K562 (cell line): ENCODE data around the gene ASCC1. TPM values are rescaled to one million over a fixed set of nuclear protein-coding genes. Genes with fewer than 3 reads are reported as not detected.

Source experiments
- CEBPG ChIP-seq, 3 experiments: fragments of 200-800 bp in 1 of 3; sonication (Bioruptor generic) in 1 of 3; sonication (generic) in 1 of 3; formaldehyde crosslinking in 1 of 3; IDR thresholded peaks in 2 of 3; conservative IDR thresholded peaks in 1 of 3; 2 replicates each; pipeline versions ENCODE4 v1.6.1 to v1.8.0; 2016 to 2022; ENCODE audit warnings: missing compliant biosample characterization in 2 of 3, missing genetic modification characterization in 2 of 3, mild to moderate bottlenecking in 1 of 3, missing genetic modification reagents in 1 of 3
- E2F5 ChIP-seq: sonication (generic); formaldehyde crosslinking; IDR thresholded peaks from 2 replicates; pipeline ENCODE4 v1.8.0; 2022; ENCODE audit warnings: mild to moderate bottlenecking, missing genetic modification reagents
- GATA2 ChIP-seq: sonication (generic); formaldehyde crosslinking; IDR thresholded peaks from 2 replicates; pipeline ENCODE4 v1.4.0; 2020; ENCODE audit warnings: mild to moderate bottlenecking, missing genetic modification reagents
- HDAC1 ChIP-seq, 2 experiments: fragments of 450-650 bp; IDR thresholded peaks; 2 replicates each; pipeline ENCODE4 v1.6.1; 2016 to 2017; ENCODE audit warnings: inconsistent platforms in 1 of 2, mild to moderate bottlenecking in 1 of 2, moderate library complexity in 1 of 2
- HLTF ChIP-seq: fragments of 450-650 bp; IDR thresholded peaks from 2 replicates; pipeline ENCODE4 v1.6.1; 2016
- KDM5B ChIP-seq: fragments of 200-600 bp; sonication (generic); IDR thresholded peaks from 2 replicates; pipeline ENCODE4 v1.6.1; 2012; ENCODE audit warnings: low read depth, mild to moderate bottlenecking, moderate library complexity, low read length, control low read depth, inconsistent platforms; ENCODE audit not compliant: insufficient replicate concordance
- PURB ChIP-seq: sonication (generic); formaldehyde crosslinking; IDR thresholded peaks from 2 replicates; pipeline ENCODE4 v1.9.0; 2021; ENCODE audit warnings: low read depth, mild to moderate bottlenecking, missing genetic modification reagents
- TRIM24 ChIP-seq, 2 experiments: fragments of 450-650 bp; IDR thresholded peaks; 2 replicates each; pipeline ENCODE4 v1.6.1; 2016
- TRIM28 ChIP-seq: fragments of 450-650 bp; IDR thresholded peaks from 2 replicates; pipeline ENCODE4 v1.6.1; 2017
- ZBED1 ChIP-seq: IDR thresholded peaks from 2 replicates; pipeline ENCODE4 v1.6.1; 2014
- ZNF253 ChIP-seq: fragments of 250-450 bp; sonication (Bioruptor Pico); conservative IDR thresholded peaks from 2 replicates; pipeline ENCODE4 v1.6.1; 2021; ENCODE audit warnings: mild to moderate bottlenecking
- ZNF316 ChIP-seq: fragments of 450-650 bp; IDR thresholded peaks from 2 replicates; pipeline ENCODE4 v1.6.1; 2016
- ZNF436 ChIP-seq: fragments of 250-450, 450-650 bp; sonication (Bioruptor Pico); formaldehyde crosslinking; IDR thresholded peaks from 2 replicates; pipeline ENCODE4 v1.7.0; 2020; ENCODE audit warnings: mild to moderate bottlenecking
- polyA plus RNA-seq, 8 experiments: library from polyadenylated mRNA; depleted of rRNA in 4 of 8; stranded (reverse) in 5 of 8; unstranded in 3 of 8; fragments of >200 nt; fragmentation: Nextera tagmentation in 2 of 8; fragmentation: Illumina TruSeq in 1 of 8; extraction: Ambion mirVana in 2 of 8; extraction: Trizol in 1 of 8; gene quantifications; 2 replicates each; pipeline versions ENCODE4 v1.2.1 to v1.2.3, GENCODE V29; 2011 to 2014; ENCODE audit warnings: inconsistent platforms in 1 of 8, missing spikeins in 1 of 8
- total RNA-seq, 7 experiments: library from RNA; depleted of rRNA in 6 of 7; stranded (reverse); fragments of >200 nt in 6 of 7; fragmentation: Illumina TruSeq in 2 of 7; extraction: Trizol in 2 of 7; gene quantifications; 2 replicates each; pipeline versions ENCODE4 v1.2.1 to v1.2.3, GENCODE V29; 2011 to 2021; ENCODE audit warnings: low replicate concordance in 1 of 7
- TF ChIP-seq, protein P1 (sequence below): fragments of 450-650 bp; formaldehyde crosslinking; IDR thresholded peaks from 2 replicates; pipeline ENCODE4 v1.4.0; 2020; ENCODE audit warnings: mild to moderate bottlenecking, moderate library complexity
- TF ChIP-seq, protein P2 (sequence below), 2 experiments: fragments of 150-350 bp in 1 of 2; IDR thresholded peaks; 2 replicates each; pipeline ENCODE4 v1.6.1; 2012 to 2016; ENCODE audit warnings: low read depth in 2 of 2, low read length in 2 of 2, mild to moderate bottlenecking in 1 of 2, moderate library complexity in 1 of 2
- TF ChIP-seq, protein P3 (sequence below): IDR thresholded peaks from 3 replicates; pipeline ENCODE4 v1.6.1; 2011; ENCODE audit warnings: borderline replicate concordance, mild to moderate bottlenecking, moderate library complexity; ENCODE audit not compliant: insufficient read length; ENCODE audit errors: extremely low read depth

The ASCC1 gene
- total and polyA plus RNA-seq, 9 of the 15 experiments (the other 6 are each of a cell fraction or from before 2014, with no cell fraction given), result 31.7 to 73.3 (median 52.8) TPM

- TF ChIP-seq ZNF253 (CRISPR knock-in tag) (no peak), TRIM28 (no peak), TRIM24 (IDR thresholded peaks at IDR 0.05) (peak in 1 of 2 experiments; percentile 33; a peak in 1 of 4 replicates), ZNF316 (no peak), ZBED1 (no peak), HDAC1 (IDR thresholded peaks at IDR 0.05) (0 out of 4 replicates have a peak, but pooled peaks of 1 of the 2 experiments have one; percentile 38), HLTF (no peak), KDM5B (no peak), PURB (CRISPR knock-in tag) (no peak), CEBPG (CRISPR knock-in tag; IDR thresholded peaks at IDR 0.05) (0 out of 2 replicates have a peak, but pooled peaks have one; percentile 14), CEBPG (tag; conservative IDR thresholded peaks at IDR 0.05 in 1 of 2, IDR thresholded peaks at IDR 0.05 in 1 of 2) (0 out of 4 replicates have a peak, but pooled peaks of 1 of the 2 experiments have one; percentile 9), E2F5 (CRISPR knock-in tag) (no peak), ZNF436 (no peak), GATA2 (CRISPR knock-in tag) (peak; percentile 26; the same call in 1 of the 2 replicates)
- TF ChIP-seq, protein P1, sequence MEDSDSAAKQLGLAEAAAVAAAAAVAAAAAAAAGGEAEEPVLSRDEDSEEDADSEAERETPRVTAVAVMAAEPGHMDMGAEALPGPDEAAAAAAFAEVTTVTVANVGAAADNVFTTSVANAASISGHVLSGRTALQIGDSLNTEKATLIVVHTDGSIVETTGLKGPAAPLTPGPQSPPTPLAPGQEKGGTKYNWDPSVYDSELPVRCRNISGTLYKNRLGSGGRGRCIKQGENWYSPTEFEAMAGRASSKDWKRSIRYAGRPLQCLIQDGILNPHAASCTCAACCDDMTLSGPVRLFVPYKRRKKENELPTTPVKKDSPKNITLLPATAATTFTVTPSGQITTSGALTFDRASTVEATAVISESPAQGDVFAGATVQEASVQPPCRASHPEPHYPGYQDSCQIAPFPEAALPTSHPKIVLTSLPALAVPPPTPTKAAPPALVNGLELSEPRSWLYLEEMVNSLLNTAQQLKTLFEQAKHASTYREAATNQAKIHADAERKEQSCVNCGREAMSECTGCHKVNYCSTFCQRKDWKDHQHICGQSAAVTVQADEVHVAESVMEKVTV, result peak; percentile 8; the same call in 1 of the 2 replicates
- TF ChIP-seq, protein P2, sequence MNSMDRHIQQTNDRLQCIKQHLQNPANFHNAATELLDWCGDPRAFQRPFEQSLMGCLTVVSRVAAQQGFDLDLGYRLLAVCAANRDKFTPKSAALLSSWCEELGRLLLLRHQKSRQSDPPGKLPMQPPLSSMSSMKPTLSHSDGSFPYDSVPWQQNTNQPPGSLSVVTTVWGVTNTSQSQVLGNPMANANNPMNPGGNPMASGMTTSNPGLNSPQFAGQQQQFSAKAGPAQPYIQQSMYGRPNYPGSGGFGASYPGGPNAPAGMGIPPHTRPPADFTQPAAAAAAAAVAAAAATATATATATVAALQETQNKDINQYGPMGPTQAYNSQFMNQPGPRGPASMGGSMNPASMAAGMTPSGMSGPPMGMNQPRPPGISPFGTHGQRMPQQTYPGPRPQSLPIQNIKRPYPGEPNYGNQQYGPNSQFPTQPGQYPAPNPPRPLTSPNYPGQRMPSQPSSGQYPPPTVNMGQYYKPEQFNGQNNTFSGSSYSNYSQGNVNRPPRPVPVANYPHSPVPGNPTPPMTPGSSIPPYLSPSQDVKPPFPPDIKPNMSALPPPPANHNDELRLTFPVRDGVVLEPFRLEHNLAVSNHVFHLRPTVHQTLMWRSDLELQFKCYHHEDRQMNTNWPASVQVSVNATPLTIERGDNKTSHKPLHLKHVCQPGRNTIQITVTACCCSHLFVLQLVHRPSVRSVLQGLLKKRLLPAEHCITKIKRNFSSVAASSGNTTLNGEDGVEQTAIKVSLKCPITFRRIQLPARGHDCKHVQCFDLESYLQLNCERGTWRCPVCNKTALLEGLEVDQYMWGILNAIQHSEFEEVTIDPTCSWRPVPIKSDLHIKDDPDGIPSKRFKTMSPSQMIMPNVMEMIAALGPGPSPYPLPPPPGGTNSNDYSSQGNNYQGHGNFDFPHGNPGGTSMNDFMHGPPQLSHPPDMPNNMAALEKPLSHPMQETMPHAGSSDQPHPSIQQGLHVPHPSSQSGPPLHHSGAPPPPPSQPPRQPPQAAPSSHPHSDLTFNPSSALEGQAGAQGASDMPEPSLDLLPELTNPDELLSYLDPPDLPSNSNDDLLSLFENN (IDR thresholded peaks at IDR 0.05; ENCODE audit: low read depth in 2 of 2, low read length in 2 of 2), result no peak
- TF ChIP-seq, protein P3, sequence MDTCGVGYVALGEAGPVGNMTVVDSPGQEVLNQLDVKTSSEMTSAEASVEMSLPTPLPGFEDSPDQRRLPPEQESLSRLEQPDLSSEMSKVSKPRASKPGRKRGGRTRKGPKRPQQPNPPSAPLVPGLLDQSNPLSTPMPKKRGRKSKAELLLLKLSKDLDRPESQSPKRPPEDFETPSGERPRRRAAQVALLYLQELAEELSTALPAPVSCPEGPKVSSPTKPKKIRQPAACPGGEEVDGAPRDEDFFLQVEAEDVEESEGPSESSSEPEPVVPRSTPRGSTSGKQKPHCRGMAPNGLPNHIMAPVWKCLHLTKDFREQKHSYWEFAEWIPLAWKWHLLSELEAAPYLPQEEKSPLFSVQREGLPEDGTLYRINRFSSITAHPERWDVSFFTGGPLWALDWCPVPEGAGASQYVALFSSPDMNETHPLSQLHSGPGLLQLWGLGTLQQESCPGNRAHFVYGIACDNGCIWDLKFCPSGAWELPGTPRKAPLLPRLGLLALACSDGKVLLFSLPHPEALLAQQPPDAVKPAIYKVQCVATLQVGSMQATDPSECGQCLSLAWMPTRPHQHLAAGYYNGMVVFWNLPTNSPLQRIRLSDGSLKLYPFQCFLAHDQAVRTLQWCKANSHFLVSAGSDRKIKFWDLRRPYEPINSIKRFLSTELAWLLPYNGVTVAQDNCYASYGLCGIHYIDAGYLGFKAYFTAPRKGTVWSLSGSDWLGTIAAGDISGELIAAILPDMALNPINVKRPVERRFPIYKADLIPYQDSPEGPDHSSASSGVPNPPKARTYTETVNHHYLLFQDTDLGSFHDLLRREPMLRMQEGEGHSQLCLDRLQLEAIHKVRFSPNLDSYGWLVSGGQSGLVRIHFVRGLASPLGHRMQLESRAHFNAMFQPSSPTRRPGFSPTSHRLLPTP, result no peak
These were observed 118.4 kb downstream of the ASCC1 start (continued) for GRCh38 chr10:72097448-72098300.
